GM21447 (cell line): Measurements from ENCODE around the gene SH3BP1.
"Not testable (repeated sequence)": the region's sequence is repeated elsewhere in the genome, so short reads cannot be mapped to it uniquely, and the experiment has no call there.

ENCODE experiments used
- ATAC-seq: cut with Tn5 transposase; IDR thresholded peaks from one replicate; pipeline ENCODE4 v1.9.1; 2021; ENCODE audit not compliant: unreplicated experiment

Gene SH3BP1

GRCh38 chr22:37675930-37676735 is 36.7 kb downstream of the SH3BP1 start:
- ATAC-seq = no peak

- ATAC-seq = peak; percentile 51
Observed at GRCh38 chr22:37676736-37677492, 37.4 kb downstream of the SH3BP1 start.

GRCh38 chr22:37677493-37677974 is 38.1 kb downstream of the SH3BP1 start:
- ATAC-seq = peak; percentile 5

- ATAC-seq = no peak
Observed at GRCh38 chr22:37678372-37678771, 38.9 kb downstream of the SH3BP1 start.

GRCh38 chr22:37679670-37680069 is 40.2 kb downstream of the SH3BP1 start:
- ATAC-seq = no peak

- no peak for ATAC-seq
Observed at GRCh38 chr22:37680191-37680851, 40.9 kb downstream of the SH3BP1 start.

- ATAC-seq = no peak
Observed at GRCh38 chr22:37681001-37681424, 41.5 kb downstream of the SH3BP1 start.

- ATAC-seq = no peak
Observed at GRCh38 chr22:37681556-37682049, 42.1 kb downstream of the SH3BP1 start.

GRCh38 chr22:37684803-37685615 is 45.5 kb downstream of the SH3BP1 start:
- ATAC-seq = no peak

- peak; percentile 64 for ATAC-seq
Observed at GRCh38 chr22:37686002-37686982, 46.8 kb downstream of the SH3BP1 start, which contains the start of gene NOL12. Gene NOL12, plus strand, starts transcription at chr22:37686343. Its CDS starts 50 bp downstream, at chr22:37686393.

GRCh38 chr22:37690407-37690806 is 50.9 kb downstream of the SH3BP1 start:
- ATAC-seq = no peak

GRCh38 chr22:37690901-37691504 is 51.5 kb downstream of the SH3BP1 start:
- ATAC-seq = no peak

- ATAC-seq = no peak
Observed at GRCh38 chr22:37692627-37693285, 53.3 kb downstream of the SH3BP1 start.

GRCh38 chr22:37694131-37694530 is 54.7 kb downstream of the SH3BP1 start:
- not testable (repeated sequence) for ATAC-seq

- not testable (repeated sequence) for ATAC-seq
Observed at GRCh38 chr22:37696260-37696656, 56.8 kb downstream of the SH3BP1 start.

- ATAC-seq = peak; percentile 97
Observed at GRCh38 chr22:37696657-37697537, 57.4 kb downstream of the SH3BP1 start, which contains the start of gene TRIOBP. Gene TRIOBP, plus strand, starts transcription at chr22:37697048. Its CDS starts 4,318 bp downstream, at chr22:37701366.

GRCh38 chr22:37697538-37697835 is 58.0 kb downstream of the SH3BP1 start:
- ATAC-seq = no peak
